Endothelial cell of umbilical vein (primary cell): ENCODE results near the gene SLC46A1. TPM values are rescaled to one million over a fixed set of nuclear protein-coding genes. Genes with fewer than 3 reads are reported as not detected.

ENCODE experiments used
- BruUV-seq: library from RNA; stranded (reverse); fragments of 400-500 nt; replicated peaks from 2 replicates; lab custom pipeline; 2021; lab: Mats Ljungman, UMichigan
- CTCF ChIA-PET: fragments of 300-600, 350-600 bp; sonication (Branson Sonifier 250); formaldehyde crosslinking; loops from one replicate; lab custom pipeline; 2021; ENCODE audit warnings: antibody characterized with exemption, inconsistent platforms; lab: Charles Lee
- POLR2A ChIA-PET: fragments of 300-600, 350-600 bp; sonication (Branson Sonifier 250); formaldehyde crosslinking; loops from one replicate; lab custom pipeline; 2021; ENCODE audit warnings: antibody characterized with exemption, inconsistent platforms; lab: Charles Lee
- DNase-seq: peaks from one replicate; pipeline ENCODE4 v3.0.0-alpha.2; 2011; ENCODE audit warnings: low read depth, low spot score
- FAIRE-seq: peaks from 2 replicates; lab custom pipeline; 2011; peaks lifted over from hg19 to GRCh38; lab: Jason Lieb, UNC
- H2AFZ ChIP-seq: 2 replicates; pipeline ENCODE4 v1.6.0; 2012; ENCODE audit warnings: low read depth, low read length, control low read depth, inconsistent platforms
- H3K27ac ChIP-seq: 2 replicates; pipeline ENCODE4 v1.5.1; 2011; ENCODE audit warnings: low read depth, mild to moderate bottlenecking, control low read depth, low read length, moderate library complexity; ENCODE audit not compliant: insufficient read depth
- H3K27me3 ChIP-seq, 2 experiments: 2 replicates each; pipeline versions ENCODE4 v1.6.0 to v1.6.1; 2011; ENCODE audit warnings: low read length in 2 of 2, mixed read lengths in 1 of 2; ENCODE audit not compliant: control insufficient read depth in 2 of 2, insufficient read depth in 2 of 2
- H3K36me3 ChIP-seq, 2 experiments: 2 replicates in 1 of 2; 3 replicates in 1 of 2; pipeline ENCODE4 v1.5.1; 2011; ENCODE audit warnings: low read length in 2 of 2, mild to moderate bottlenecking in 1 of 2, moderate library complexity in 1 of 2; ENCODE audit not compliant: control insufficient read depth in 2 of 2, insufficient read depth in 2 of 2; ENCODE audit errors: extremely low read depth in 1 of 2
- H3K4me1 ChIP-seq: 3 replicates; pipeline ENCODE4 v1.5.1; 2011; ENCODE audit warnings: mild to moderate bottlenecking, low read length; ENCODE audit not compliant: control insufficient read depth, insufficient read depth; ENCODE audit errors: extremely low read depth
- H3K4me2 ChIP-seq: 2 replicates; pipeline ENCODE4 v1.6.1; 2011; ENCODE audit warnings: low read length, control low read depth, mixed read lengths; ENCODE audit not compliant: insufficient read depth
- H3K4me3 ChIP-seq, 3 experiments: fragments of 200-600 bp in 1 of 3; sonication (generic), shearing (Covaris generic) in 1 of 3; replicated peaks in 1 of 3; 2 replicates each; pipeline ENCODE4 v1.5.1; 2011 to 2016; ENCODE audit warnings: control low read depth in 3 of 3, low read length in 3 of 3, mild to moderate bottlenecking in 2 of 3, inconsistent platforms in 1 of 3, low read depth in 1 of 3, moderate library complexity in 1 of 3; ENCODE audit not compliant: insufficient read depth in 1 of 3
- H3K79me2 ChIP-seq: 2 replicates; pipeline ENCODE4 v1.6.0; 2012; ENCODE audit warnings: low read length, inconsistent platforms; ENCODE audit not compliant: control insufficient read depth, insufficient read depth
- H3K9ac ChIP-seq: replicated peaks from 2 replicates; pipeline ENCODE3; 2011; ENCODE audit warnings: low read length, control low read depth; ENCODE audit not compliant: insufficient read depth; ENCODE audit errors: extremely low read depth
- H3K9me1 ChIP-seq: replicated peaks from 3 replicates; pipeline ENCODE4 v1.6.0; 2011; ENCODE audit warnings: mild to moderate bottlenecking, low read length; ENCODE audit not compliant: control insufficient read depth, insufficient read depth; ENCODE audit errors: extremely low read depth
- H3K9me3 ChIP-seq: replicated peaks from 2 replicates; pipeline ENCODE4 v1.5.1; 2012; ENCODE audit warnings: low read length, inconsistent platforms; ENCODE audit not compliant: control insufficient read depth, insufficient read depth
- H4K20me1 ChIP-seq: replicated peaks from 2 replicates; pipeline ENCODE3; 2011; ENCODE audit warnings: mild to moderate bottlenecking, low read length; ENCODE audit not compliant: control insufficient read depth, insufficient read depth; ENCODE audit errors: extremely low read depth
- CTCF ChIP-seq, 2 donors: IDR thresholded peaks; 1 replicate in 1 of 2; 2 replicates in 1 of 2; pipeline ENCODE4 v1.5.1; 2011; ENCODE audit warnings: low read length in 2 of 2, mild to moderate bottlenecking in 2 of 2, moderate library complexity in 2 of 2, control low read depth in 1 of 2, inconsistent platforms in 1 of 2, low read depth in 1 of 2; ENCODE audit not compliant: insufficient read depth in 1 of 2; ENCODE audit errors: extremely low read depth in 1 of 2
- EZH2 ChIP-seq: IDR thresholded peaks from 2 replicates; pipeline ENCODE4 v1.6.1; 2012; ENCODE audit warnings: borderline replicate concordance, low read depth, mild to moderate bottlenecking, moderate library complexity, low read length, inconsistent platforms; ENCODE audit not compliant: severe bottlenecking
- FOS ChIP-seq: IDR thresholded peaks from 2 replicates; pipeline ENCODE4 v1.6.1; 2011; ENCODE audit warnings: mild to moderate bottlenecking, low read length, moderate library complexity, borderline replicate concordance; ENCODE audit not compliant: insufficient read depth
- GATA2 ChIP-seq: IDR thresholded peaks from 2 replicates; pipeline ENCODE4 v1.7.0; 2011; ENCODE audit warnings: low read depth, mild to moderate bottlenecking, moderate library complexity, mixed read lengths, low read length; ENCODE audit not compliant: insufficient read length, insufficient read depth
- MAX ChIP-seq: IDR thresholded peaks from 2 replicates; pipeline ENCODE4 v1.6.1; 2011; ENCODE audit not compliant: insufficient read depth, insufficient read length
- POLR2A ChIP-seq: IDR thresholded peaks from 2 replicates; pipeline ENCODE4 v1.6.1; 2012; ENCODE audit warnings: low read depth, mild to moderate bottlenecking, control low read depth, low read length
- dilution Hi-C: fragments of 300-500 bp; cut with MboI; formaldehyde crosslinking; loops from one replicate; pipeline ENCODE4 v1.15.0; 2019; ENCODE audit warnings: low sequenced_read_pairs; ENCODE audit not compliant: extremely low pct_ligation_motif_present
- intact Hi-C: fragments of 100-400 bp; cut with micrococcal nuclease; formaldehyde crosslinking; loops from one replicate; pipeline ENCODE4 v1.10.0; 2022
- polyA plus RNA-seq, 4 experiments: library from polyadenylated mRNA; depleted of rRNA in 3 of 4; stranded (reverse) in 3 of 4; unstranded in 1 of 4; fragments of >200 nt; gene quantifications; 2 replicates each; pipeline versions ENCODE4 v1.2.1 to v1.2.3, GENCODE V29; 2011 to 2012; ENCODE audit warnings: missing spikeins in 1 of 4
- total RNA-seq: library from RNA; stranded (reverse); gene quantifications from 2 replicates; pipeline ENCODE4 v1.2.3, GENCODE V29; 2021

Gene SLC46A1
- total and polyA plus RNA-seq, 2 donors (not counting 3 experiments of a cell fraction or from before 2014, with no cell fraction given), result 2.6 to 4.1 TPM

GRCh38 chr17:28406473-28406814 is 432 bp upstream of the SLC46A1 start:
- Histone ChIP-seq H3K4me3 (peak overlapping the region in 1 of 3 experiments; percentile 54), H3K79me2 (no peaks in the 10 kb centered on the region), H4K20me1 (no peaks in the 10 kb centered on the region), H3K4me2 (peak overlapping the region; percentile 13), H3K4me1 (peaks cover 9% of the 10 kb centered on the region), H3K9me3 (no peaks in the 10 kb centered on the region), H3K27ac (no peak overlapping the region), H3K9ac (no peak overlapping the region), H2AFZ (peak overlapping the region; percentile 86), H3K36me3 (no peaks in the 10 kb centered on the region), H3K9me1 (no peaks in the 10 kb centered on the region), H3K27me3 (peaks cover 6% of the 10 kb centered on the region in 2 experiments)
- DNase-seq (no peak), FAIRE-seq (no peak)
- intact Hi-C loops (no loop called here), dilution Hi-C loops (no loop called here)
- ChIA-PET CTCF (interaction anchor here (1.5 to 5.1 kb wide), 2 partner anchors 10 to 12 kb away, joined by 3 to 34 read pairs; no protein-coding TSS in a partner anchor), POLR2A (no interaction called here)
- no TSS peak for BruUV-seq
- TF ChIP-seq POLR2A (no peak), CTCF (IDR thresholded peaks at IDR 0.05; ENCODE audit: extremely low read depth in 1 of 2, insufficient read depth in 1 of 2, low read depth in 1 of 2, low read length in 2 of 2) (no peak), FOS (no peak), MAX (no peak), EZH2 (no peak), GATA2 (no peak)
